ENCODE data around the gene ACADL.

The ACADL gene

GRCh38 chr2:210224941-210225672 is at the start of gene ACADL:
Gene ACADL (minus strand): TSS chr2:210225447. CDS start chr2:210225263, 184 bp downstream.
- Histone ChIP-seq H3K9ac (ENCODE audit: low read length in 5 of 5) (peak within 1 kb of the TSS; percentile 3 to 77 (median 42)), H3K4me1 (ENCODE audit: control insufficient read depth in 5 of 5, insufficient read depth in 5 of 5, low read length in 5 of 5) (peaks cover 0 to 47% (median 35%) of the 10 kb centered on the region in 5 donors), H3K27ac (ENCODE audit: low read depth, low read length) (peak within 1 kb of the TSS; percentile 85), H3K9me3 (ENCODE audit: control insufficient read depth in 5 of 5, low read length in 5 of 5) (no peaks in the 10 kb centered on the region), H3K4me3 (ENCODE audit: low read depth in 1 of 5, low read length in 5 of 5) (peak within 1 kb of the TSS; percentile 74 to 80 (median 75)), H3K36me3 (ENCODE audit: control insufficient read depth in 5 of 5, insufficient read depth in 5 of 5, low read length in 5 of 5) (no peaks in the 10 kb centered on the region), H3K27me3 (ENCODE audit: control insufficient read depth in 5 of 5, insufficient read depth in 4 of 5, low read length in 5 of 5) (peaks cover 0 to 3% (median 0%) of the 10 kb centered on the region in 5 donors)

GRCh38 chr2:210271300-210271699 is 46.1 kb upstream of the ACADL start:
- no peaks in the 10 kb centered on the region for H3K27me3 ChIP-seq (ENCODE audit: control insufficient read depth in 5 of 5, insufficient read depth in 4 of 5, low read length in 5 of 5)
- H3K36me3 ChIP-seq (ENCODE audit: control insufficient read depth in 5 of 5, insufficient read depth in 5 of 5, low read length in 5 of 5) = no peaks in the 10 kb centered on the region
- no peaks in the 10 kb centered on the region for H3K9me3 ChIP-seq (ENCODE audit: control insufficient read depth in 5 of 5, low read length in 5 of 5)
- H3K27ac ChIP-seq (ENCODE audit: low read depth, low read length) = no peak overlapping the region
- H3K9ac ChIP-seq (ENCODE audit: low read length in 5 of 5) = no peak overlapping the region
- no peaks in the 10 kb centered on the region for H3K4me1 ChIP-seq (ENCODE audit: control insufficient read depth in 5 of 5, insufficient read depth in 5 of 5, low read length in 5 of 5)
- no peak overlapping the region for H3K4me3 ChIP-seq (ENCODE audit: low read depth in 1 of 5, low read length in 5 of 5)

GRCh38 chr2:210269148-210269547 is 43.9 kb upstream of the ACADL start:
- Histone ChIP-seq H3K4me1 (ENCODE audit: control insufficient read depth in 5 of 5, insufficient read depth in 5 of 5, low read length in 5 of 5) (no peaks in the 10 kb centered on the region), H3K36me3 (ENCODE audit: control insufficient read depth in 5 of 5, insufficient read depth in 5 of 5, low read length in 5 of 5) (no peaks in the 10 kb centered on the region), H3K27me3 (ENCODE audit: control insufficient read depth in 5 of 5, insufficient read depth in 4 of 5, low read length in 5 of 5) (no peaks in the 10 kb centered on the region), H3K4me3 (ENCODE audit: low read depth in 1 of 5, low read length in 5 of 5) (no peak overlapping the region), H3K27ac (ENCODE audit: low read depth, low read length) (no peak overlapping the region), H3K9me3 (ENCODE audit: control insufficient read depth in 5 of 5, low read length in 5 of 5) (no peaks in the 10 kb centered on the region), H3K9ac (ENCODE audit: low read length in 5 of 5) (no peak overlapping the region)

DNA sequence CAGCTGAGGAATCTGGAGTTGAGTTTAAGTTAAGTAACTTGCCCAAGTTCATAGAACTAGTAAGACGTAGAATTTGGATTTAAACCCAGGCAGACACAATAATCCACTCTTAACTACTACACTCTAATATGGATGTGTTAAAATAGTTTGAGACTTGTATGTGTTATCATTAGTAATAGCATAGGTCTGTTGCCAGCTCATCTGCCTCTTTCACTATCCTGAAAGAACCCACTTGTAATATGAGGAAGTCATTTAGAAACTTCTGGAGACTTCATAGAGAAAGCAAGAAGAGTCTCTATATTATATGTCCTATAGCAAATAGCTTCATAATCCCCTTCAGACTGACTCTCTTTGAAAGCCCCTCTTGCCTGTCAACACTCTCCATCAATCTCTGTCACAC is 43.0 kb upstream of the ACADL start:
- Histone ChIP-seq H3K9ac (ENCODE audit: low read length in 5 of 5) (no peak overlapping the region), H3K9me3 (ENCODE audit: control insufficient read depth in 5 of 5, low read length in 5 of 5) (no peaks in the 10 kb centered on the region)

GRCh38 chr2:210267698-210268097 is 42.5 kb upstream of the ACADL start:
- Histone ChIP-seq H3K9me3 (ENCODE audit: control insufficient read depth in 5 of 5, low read length in 5 of 5) (no peaks in the 10 kb centered on the region), H3K4me3 (ENCODE audit: low read depth in 1 of 5, low read length in 5 of 5) (no peak overlapping the region), H3K27ac (ENCODE audit: low read depth, low read length) (no peak overlapping the region), H3K4me1 (ENCODE audit: control insufficient read depth in 5 of 5, insufficient read depth in 5 of 5, low read length in 5 of 5) (no peaks in the 10 kb centered on the region), H3K9ac (ENCODE audit: low read length in 5 of 5) (no peak overlapping the region), H3K36me3 (ENCODE audit: control insufficient read depth in 5 of 5, insufficient read depth in 5 of 5, low read length in 5 of 5) (no peaks in the 10 kb centered on the region), H3K27me3 (ENCODE audit: control insufficient read depth in 5 of 5, insufficient read depth in 4 of 5, low read length in 5 of 5) (no peaks in the 10 kb centered on the region)

More for the DNA sequence above, 43.0 kb upstream of the ACADL start:
- no peak overlapping the region for H3K4me3 ChIP-seq (ENCODE audit: low read depth in 1 of 5, low read length in 5 of 5)
- no peaks in the 10 kb centered on the region for H3K27me3 ChIP-seq (ENCODE audit: control insufficient read depth in 5 of 5, insufficient read depth in 4 of 5, low read length in 5 of 5)
- no peak overlapping the region for H3K27ac ChIP-seq (ENCODE audit: low read depth, low read length)
- H3K4me1 ChIP-seq (ENCODE audit: control insufficient read depth in 5 of 5, insufficient read depth in 5 of 5, low read length in 5 of 5) = no peaks in the 10 kb centered on the region
- no peaks in the 10 kb centered on the region for H3K36me3 ChIP-seq (ENCODE audit: control insufficient read depth in 5 of 5, insufficient read depth in 5 of 5, low read length in 5 of 5)

DNA sequence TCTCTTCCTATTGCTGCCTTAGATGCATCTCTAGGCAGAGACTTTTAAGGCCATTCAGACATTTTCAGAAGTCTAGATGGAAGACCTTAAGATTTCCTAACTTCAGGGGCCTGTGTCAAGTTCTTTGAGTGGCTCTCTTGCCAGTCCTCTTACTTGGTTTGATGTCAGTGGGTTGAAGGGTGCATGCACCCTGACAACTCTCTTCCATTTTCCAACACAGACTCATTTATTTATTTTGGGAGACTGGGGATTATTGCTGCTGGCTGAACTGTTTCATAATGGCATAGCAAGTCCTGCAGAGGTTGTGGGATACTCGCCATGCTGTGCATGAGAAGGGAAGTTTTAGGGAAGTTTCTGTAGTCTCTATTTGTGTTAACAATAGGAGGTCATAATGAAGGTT is 39.0 kb upstream of the ACADL start:
- Histone ChIP-seq H3K4me3 (ENCODE audit: low read depth in 1 of 5, low read length in 5 of 5) (no peak overlapping the region), H3K9ac (ENCODE audit: low read length in 5 of 5) (no peak overlapping the region), H3K27ac (ENCODE audit: low read depth, low read length) (no peak overlapping the region), H3K9me3 (ENCODE audit: control insufficient read depth in 5 of 5, low read length in 5 of 5) (no peaks in the 10 kb centered on the region), H3K36me3 (ENCODE audit: control insufficient read depth in 5 of 5, insufficient read depth in 5 of 5, low read length in 5 of 5) (no peaks in the 10 kb centered on the region), H3K27me3 (ENCODE audit: control insufficient read depth in 5 of 5, insufficient read depth in 4 of 5, low read length in 5 of 5) (no peaks in the 10 kb centered on the region), H3K4me1 (ENCODE audit: control insufficient read depth in 5 of 5, insufficient read depth in 5 of 5, low read length in 5 of 5) (no peaks in the 10 kb centered on the region)

DNA sequence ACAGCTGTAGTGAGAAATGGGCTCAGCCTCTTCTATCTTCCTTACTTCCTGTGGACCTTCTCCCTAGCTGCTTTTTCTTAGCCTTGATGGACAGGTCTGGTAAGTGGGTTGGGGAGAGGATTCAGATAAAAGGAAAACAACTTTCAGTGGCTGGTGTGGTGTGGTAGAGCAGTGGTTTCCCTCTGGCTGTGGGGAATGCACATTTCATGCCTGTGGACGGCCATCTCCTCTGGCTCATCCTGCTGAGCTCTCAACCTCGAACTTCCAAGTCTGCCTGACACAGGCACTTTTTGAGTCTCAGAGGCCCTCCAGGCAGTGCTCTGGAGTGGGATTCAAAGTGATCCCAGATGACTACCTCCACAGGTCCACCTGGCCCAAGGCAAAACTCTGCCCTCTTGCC is 38.6 kb upstream of the ACADL start:
- Histone ChIP-seq H3K4me3 (ENCODE audit: low read depth in 1 of 5, low read length in 5 of 5) (no peak overlapping the region), H3K9ac (ENCODE audit: low read length in 5 of 5) (no peak overlapping the region), H3K4me1 (ENCODE audit: control insufficient read depth in 5 of 5, insufficient read depth in 5 of 5, low read length in 5 of 5) (no peaks in the 10 kb centered on the region), H3K27ac (ENCODE audit: low read depth, low read length) (no peak overlapping the region), H3K9me3 (ENCODE audit: control insufficient read depth in 5 of 5, low read length in 5 of 5) (no peaks in the 10 kb centered on the region), H3K36me3 (ENCODE audit: control insufficient read depth in 5 of 5, insufficient read depth in 5 of 5, low read length in 5 of 5) (no peaks in the 10 kb centered on the region), H3K27me3 (ENCODE audit: control insufficient read depth in 5 of 5, insufficient read depth in 4 of 5, low read length in 5 of 5) (no peaks in the 10 kb centered on the region)

DNA sequence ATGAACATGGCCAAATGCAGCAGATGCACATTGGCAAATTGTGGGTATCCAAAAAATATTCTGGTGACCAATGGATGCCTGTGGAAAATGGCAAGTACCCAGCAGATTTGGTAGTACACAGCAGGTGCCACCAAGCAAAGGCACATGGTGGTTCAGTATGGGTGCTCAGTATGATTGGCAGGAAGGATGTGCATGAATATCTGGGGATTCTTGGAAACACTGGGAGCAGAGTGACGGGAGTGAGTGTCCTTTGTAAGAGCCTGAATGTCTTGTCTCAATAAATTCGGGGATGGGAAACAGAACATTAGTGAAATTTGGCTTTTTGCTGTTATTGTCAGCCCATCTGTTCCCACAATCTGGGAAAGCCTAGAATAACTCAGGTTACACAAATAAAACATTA is 36.8 kb upstream of the ACADL start:
- Histone ChIP-seq H3K9me3 (ENCODE audit: control insufficient read depth in 5 of 5, low read length in 5 of 5) (no peaks in the 10 kb centered on the region), H3K36me3 (ENCODE audit: control insufficient read depth in 5 of 5, insufficient read depth in 5 of 5, low read length in 5 of 5) (no peaks in the 10 kb centered on the region), H3K9ac (ENCODE audit: low read length in 5 of 5) (no peak overlapping the region), H3K27ac (ENCODE audit: low read depth, low read length) (no peak overlapping the region), H3K4me1 (ENCODE audit: control insufficient read depth in 5 of 5, insufficient read depth in 5 of 5, low read length in 5 of 5) (no peaks in the 10 kb centered on the region), H3K27me3 (ENCODE audit: control insufficient read depth in 5 of 5, insufficient read depth in 4 of 5, low read length in 5 of 5) (no peaks in the 10 kb centered on the region), H3K4me3 (ENCODE audit: low read depth in 1 of 5, low read length in 5 of 5) (no peak overlapping the region)

DNA sequence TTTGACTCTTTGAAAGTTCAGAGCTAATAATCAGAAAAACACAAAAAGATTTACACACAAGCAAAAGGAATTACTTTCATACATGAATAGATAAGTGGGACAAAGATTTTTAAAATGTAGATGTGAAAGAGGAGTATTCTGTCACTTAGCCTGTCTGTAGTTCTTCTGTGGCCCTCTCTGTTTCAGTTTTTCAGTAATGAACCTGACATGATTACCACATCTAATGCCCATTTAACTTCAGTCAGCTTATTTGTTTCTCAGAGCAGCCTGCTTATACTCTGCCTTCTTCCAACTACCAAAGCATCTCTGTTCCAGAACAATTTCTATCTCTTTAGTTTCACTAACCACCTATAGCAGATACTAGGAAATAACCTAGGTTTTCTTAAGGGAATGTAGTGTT is 34.4 kb upstream of the ACADL start:
- H3K27me3 ChIP-seq (ENCODE audit: control insufficient read depth in 5 of 5, insufficient read depth in 4 of 5, low read length in 5 of 5) = no peaks in the 10 kb centered on the region
- no peak overlapping the region for H3K4me3 ChIP-seq (ENCODE audit: low read depth in 1 of 5, low read length in 5 of 5)
- no peaks in the 10 kb centered on the region for H3K9me3 ChIP-seq (ENCODE audit: control insufficient read depth in 5 of 5, low read length in 5 of 5)
- H3K4me1 ChIP-seq (ENCODE audit: control insufficient read depth in 5 of 5, insufficient read depth in 5 of 5, low read length in 5 of 5) = no peaks in the 10 kb centered on the region
- H3K36me3 ChIP-seq (ENCODE audit: control insufficient read depth in 5 of 5, insufficient read depth in 5 of 5, low read length in 5 of 5) = no peaks in the 10 kb centered on the region
- no peak overlapping the region for H3K9ac ChIP-seq (ENCODE audit: low read length in 5 of 5)
- no peak overlapping the region for H3K27ac ChIP-seq (ENCODE audit: low read depth, low read length)

- Histone ChIP-seq H3K27me3 (ENCODE audit: control insufficient read depth in 5 of 5, insufficient read depth in 4 of 5, low read length in 5 of 5) (no peaks in the 10 kb centered on the region), H3K9ac (ENCODE audit: low read length in 5 of 5) (no peak overlapping the region), H3K4me1 (ENCODE audit: control insufficient read depth in 5 of 5, insufficient read depth in 5 of 5, low read length in 5 of 5) (no peaks in the 10 kb centered on the region), H3K4me3 (ENCODE audit: low read depth in 1 of 5, low read length in 5 of 5) (no peak overlapping the region), H3K9me3 (ENCODE audit: control insufficient read depth in 5 of 5, low read length in 5 of 5) (no peaks in the 10 kb centered on the region), H3K27ac (ENCODE audit: low read depth, low read length) (no peak overlapping the region), H3K36me3 (ENCODE audit: control insufficient read depth in 5 of 5, insufficient read depth in 5 of 5, low read length in 5 of 5) (no peaks in the 10 kb centered on the region)
Observed at GRCh38 chr2:210252699-210253606, 27.7 kb upstream of the ACADL start.

Measured in subcutaneous abdominal adipose tissue (tissue), 5 donors.